Upper lobe of right lung (tissue), 1 donor: ENCODE measurements around the gene PLA2G4A. TPM values are rescaled to one million over a fixed set of nuclear protein-coding genes. Genes with fewer than 3 reads are reported as not detected.

ENCODE experiments used
- ATAC-seq: fragments of 200-7000 bp; cut with Tn5 transposase; one replicate; pipeline ENCODE4 v1.9.1; 2020; ENCODE audit warnings: mild to moderate bottlenecking, moderate library complexity
- DNase-seq: peaks from one replicate; pipeline ENCODE4 v3.0.0-alpha.2; 2020
- H3K27ac ChIP-seq: fragments of 200-600 bp; one replicate; pipeline ENCODE4 v1.8.0; 2022
- H3K27me3 ChIP-seq: fragments of 200-600 bp; one replicate; pipeline ENCODE4 v1.8.0; 2022; ENCODE audit warnings: mild to moderate bottlenecking
- H3K36me3 ChIP-seq: fragments of 200-600 bp; one replicate; pipeline ENCODE4 v1.8.0; 2022
- H3K4me1 ChIP-seq: fragments of 200-600 bp; one replicate; pipeline ENCODE4 v1.8.0; 2022
- H3K4me3 ChIP-seq: fragments of 200-600 bp; one replicate; pipeline ENCODE4 v1.8.0; 2022; ENCODE audit warnings: mild to moderate bottlenecking
- H3K9me3 ChIP-seq: fragments of 200-600 bp; one replicate; pipeline ENCODE4 v1.8.0; 2022
- CTCF ChIP-seq: fragments of 200-600 bp; IDR thresholded peaks from one replicate; pipeline ENCODE4 v1.8.0; 2022; ENCODE audit warnings: antibody characterized with exemption
- intact Hi-C: fragments of 100-400 bp; cut with DNase I; formaldehyde crosslinking; loops from one replicate; pipeline ENCODE4 v1.11.0; 2022
- total RNA-seq: library from RNA; stranded (reverse); fragmentation: NEBNext Ultra II Directional; extraction: Animal tissue kit (Norgen Biotek cat#: 25700); gene quantifications from one replicate; pipeline ENCODE4 v1.2.1, GENCODE V29; 2021
- donor health status: DM: no; HTN: yes; CAD: no; lungs with severe emphysema.

Gene PLA2G4A
- total RNA-seq, 1 donor from 2014 or later, result 10.7 TPM

GRCh38 chr1:186884251-186884650 lies 55.5 kb downstream of the PLA2G4A start:
- no peak for TF ChIP-seq CTCF
- DNase-seq, result no peak
- intact Hi-C loops, result no loop called here
- Histone ChIP-seq H3K27ac (no peak overlapping the region), H3K9me3 (no peaks in the 10 kb centered on the region), H3K27me3 (no peaks in the 10 kb centered on the region), H3K4me3 (no peak overlapping the region), H3K36me3 (no peaks in the 10 kb centered on the region), H3K4me1 (no peaks in the 10 kb centered on the region)
- no peak for ATAC-seq

DNA sequence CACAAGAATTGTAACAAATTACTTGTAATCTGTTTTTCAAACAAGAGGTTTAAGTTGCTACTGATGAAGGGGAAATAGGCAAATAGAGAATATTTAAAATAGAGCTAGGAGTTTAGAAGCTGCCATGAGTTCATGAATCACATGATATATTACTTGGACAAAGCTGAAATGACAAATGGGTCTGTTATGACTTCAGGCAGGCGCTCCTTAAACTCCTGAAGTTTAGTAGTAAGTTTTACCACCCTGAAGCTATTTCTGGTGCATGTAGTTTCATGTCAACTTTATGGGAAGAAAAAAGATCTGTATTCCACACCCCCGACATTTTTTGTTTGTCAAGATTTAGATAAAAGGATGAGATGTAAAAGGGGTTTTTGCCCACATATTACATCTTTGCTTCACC lies 58.5 kb downstream of the PLA2G4A start:
- no peak for ATAC-seq
- Histone ChIP-seq H3K36me3 (no peaks in the 10 kb centered on the region), H3K9me3 (no peaks in the 10 kb centered on the region), H3K4me1 (no peaks in the 10 kb centered on the region), H3K27ac (no peak overlapping the region), H3K4me3 (no peak overlapping the region), H3K27me3 (no peaks in the 10 kb centered on the region)
- TF ChIP-seq CTCF, result no peak
- intact Hi-C loops, result no loop called here
- DNase-seq, result no peak

DNA sequence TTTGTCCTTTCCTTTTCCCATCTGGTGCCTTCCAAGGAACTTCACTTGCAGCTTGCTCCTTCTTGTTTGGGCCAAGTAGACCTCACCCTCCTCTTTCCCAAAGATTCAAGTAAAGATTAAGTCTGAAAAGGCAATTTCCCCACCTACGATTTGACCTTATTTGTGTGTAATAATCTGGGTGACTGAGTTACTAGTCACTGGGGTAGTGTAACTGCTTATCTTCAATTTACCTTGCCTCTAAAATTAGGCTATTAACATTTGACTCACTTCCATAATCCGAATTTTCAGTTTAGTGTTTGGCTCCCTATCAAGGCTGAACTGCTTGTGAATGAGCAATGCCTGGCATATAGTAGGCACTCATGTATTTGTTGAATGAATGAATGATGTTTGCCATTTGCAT lies 59.6 kb downstream of the PLA2G4A start:
- no peak for TF ChIP-seq CTCF
- Histone ChIP-seq H3K36me3 (no peaks in the 10 kb centered on the region), H3K27ac (no peak overlapping the region), H3K9me3 (no peaks in the 10 kb centered on the region), H3K4me1 (no peaks in the 10 kb centered on the region), H3K27me3 (no peaks in the 10 kb centered on the region), H3K4me3 (no peak overlapping the region)
- DNase-seq (no peak), ATAC-seq (no peak)
- intact Hi-C loops, result no loop called here

GRCh38 chr1:186892936-186893335 lies 64.2 kb downstream of the PLA2G4A start:
- TF ChIP-seq CTCF, result no peak
- intact Hi-C loops, result no loop called here
- DNase-seq (no peak), ATAC-seq (no peak)
- H3K27me3 ChIP-seq, result no peaks in the 10 kb centered on the region
- no peaks in the 10 kb centered on the region for H3K36me3 ChIP-seq
- H3K4me3 ChIP-seq, result no peak overlapping the region
- H3K27ac ChIP-seq, result no peak overlapping the region
- H3K9me3 ChIP-seq, result no peaks in the 10 kb centered on the region
- H3K4me1 ChIP-seq, result no peaks in the 10 kb centered on the region

DNA sequence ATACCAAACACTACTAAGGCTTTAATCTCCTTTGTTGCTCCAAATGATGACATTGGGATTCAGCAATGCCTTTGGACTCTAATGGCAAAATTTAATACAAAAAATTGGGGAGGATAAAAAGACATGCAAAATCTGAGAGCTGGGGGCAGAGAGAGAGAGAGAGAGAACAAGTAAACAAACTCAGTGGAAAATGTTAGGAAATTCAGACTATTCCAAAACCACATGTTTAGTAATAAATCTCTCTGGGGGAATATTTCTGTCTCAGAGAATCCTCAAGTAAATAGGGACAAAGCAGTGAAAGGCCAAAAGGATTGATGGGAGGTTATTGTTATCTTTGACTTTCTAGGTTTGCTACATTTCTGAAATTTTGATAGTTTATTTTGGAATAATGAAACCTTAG lies 65.7 kb downstream of the PLA2G4A start:
- no peak overlapping the region for H3K27ac ChIP-seq
- H3K4me1 ChIP-seq, result no peaks in the 10 kb centered on the region
- H3K4me3 ChIP-seq, result no peak overlapping the region
- TF ChIP-seq CTCF, result no peak
- DNase-seq (no peak), ATAC-seq (no peak)
- no peaks in the 10 kb centered on the region for H3K36me3 ChIP-seq
- intact Hi-C loops, result no loop called here
- no peaks in the 10 kb centered on the region for H3K27me3 ChIP-seq
- no peaks in the 10 kb centered on the region for H3K9me3 ChIP-seq

DNA sequence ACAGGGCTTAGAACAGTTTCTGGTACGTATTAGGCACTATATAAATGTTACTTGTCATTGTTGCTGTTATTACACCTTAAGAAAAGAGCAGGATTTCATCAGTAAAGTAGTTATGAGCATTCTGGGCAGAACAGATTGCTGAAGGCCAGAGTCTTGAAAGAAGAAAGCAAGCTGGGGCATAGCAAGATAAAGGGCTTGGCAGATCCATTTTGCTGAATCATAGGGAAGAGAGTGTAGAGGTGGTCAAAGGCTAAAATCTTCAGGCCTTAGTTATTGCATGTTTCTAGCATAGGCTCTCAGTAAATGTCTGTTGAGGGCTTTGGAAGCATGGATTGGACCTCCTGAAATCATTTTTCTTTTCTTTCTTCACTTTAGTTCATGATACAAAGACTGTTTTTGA lies 67.5 kb downstream of the PLA2G4A start:
- no peaks in the 10 kb centered on the region for H3K27me3 ChIP-seq
- no peak overlapping the region for H3K27ac ChIP-seq
- intact Hi-C loops, result no loop called here

More for the DNA sequence above, 67.5 kb downstream of the PLA2G4A start:
- no peaks in the 10 kb centered on the region for H3K9me3 ChIP-seq
- no peak overlapping the region for H3K4me3 ChIP-seq
- ATAC-seq, result no peak
- H3K36me3 ChIP-seq, result no peaks in the 10 kb centered on the region
- H3K4me1 ChIP-seq, result no peaks in the 10 kb centered on the region
- no peak for DNase-seq
- no peak for TF ChIP-seq CTCF
